D721Med (cell line): Measurements from ENCODE around the gene GIPC1.

Experiments
- DNase-seq: peaks from one replicate; pipeline ENCODE4 v3.0.0; 2011; ENCODE audit warnings: low spot score; ENCODE audit not compliant: insufficient read length
- FAIRE-seq: peaks from 2 replicates; lab custom pipeline; 2011; peaks lifted over from hg19 to GRCh38; lab: Jason Lieb, UNC
- CTCF ChIP-seq: IDR thresholded peaks from 2 replicates; pipeline ENCODE4 v1.5.1; 2012; ENCODE audit warnings: mild to moderate bottlenecking, control low read depth; ENCODE audit not compliant: insufficient read depth; ENCODE audit errors: missing control alignments

Gene GIPC1

DNA sequence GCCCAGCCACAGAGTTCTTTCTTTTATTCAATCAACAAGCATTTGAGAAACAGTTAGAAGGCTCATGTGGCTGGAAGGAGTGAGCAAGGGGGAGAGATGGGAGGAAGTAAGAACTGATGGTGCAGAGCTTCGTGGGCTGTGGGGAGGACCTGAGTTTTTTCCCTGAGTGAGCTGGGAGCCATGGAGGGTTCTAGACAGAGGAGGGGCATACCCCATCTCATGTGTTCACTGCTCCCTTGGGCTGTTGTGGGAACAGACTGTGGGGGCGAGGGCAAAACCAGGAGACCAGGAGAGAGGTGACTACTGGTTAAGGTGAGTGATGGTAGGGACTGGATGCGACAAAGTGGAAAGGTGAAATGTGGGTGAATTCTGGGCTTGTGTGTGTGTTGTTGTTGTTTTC, 65.2 kb downstream of the GIPC1 start:
- no peak for TF ChIP-seq CTCF
- FAIRE-seq (no peak), DNase-seq (no peak)

- DNase-seq, result no peak
- FAIRE-seq, result no peak
- no peak for TF ChIP-seq CTCF
Observed at GRCh38 chr19:14428882-14429416, 67.0 kb downstream of the GIPC1 start.
